ENCODE results near the gene FBXL16.

FBXL16 gene

DNA sequence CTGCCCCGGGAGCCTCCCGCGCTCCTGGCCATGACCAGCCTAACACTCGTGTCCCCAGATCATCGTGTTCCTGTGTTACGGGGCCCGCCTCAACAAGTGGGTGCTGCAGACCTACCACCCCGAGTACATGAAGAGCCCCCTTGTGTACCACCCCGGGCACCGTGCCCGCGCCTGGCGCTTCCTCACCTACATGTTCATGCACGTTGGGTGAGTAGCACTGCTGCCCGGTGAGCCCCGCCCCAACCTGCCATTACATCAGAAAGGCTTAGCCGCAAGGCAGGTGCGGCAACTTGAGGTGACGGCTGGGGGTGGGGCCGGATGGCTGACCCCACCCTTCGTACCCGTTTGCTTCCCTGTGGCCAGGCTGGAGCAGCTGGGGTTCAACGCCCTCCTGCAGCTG, 28.7 kb downstream of the FBXL16 start:
- no peak for DNase-seq (ENCODE audit: low read depth)

- DNase-seq (ENCODE audit: low read depth), result no peak
These were observed 29.1 kb downstream of the FBXL16 start for GRCh38 chr16:676565-676902.

GRCh38 chr16:675884-676564, 29.6 kb downstream of the FBXL16 start:
- DNase-seq (ENCODE audit: low read depth), result no peak

- no peak for DNase-seq (ENCODE audit: low read depth)
These were observed 30.4 kb downstream of the FBXL16 start, which contains the start of gene RHBDL1 for GRCh38 chr16:674968-675883. TSS of gene RHBDL1 (plus strand) at chr16:675671. CDS start at chr16:675791, 120 bp downstream.

- no peak for DNase-seq (ENCODE audit: low read depth)
These were observed 31.3 kb downstream of the FBXL16 start for GRCh38 chr16:674214-674881.

- DNase-seq (ENCODE audit: low read depth), result no peak
These were observed 32.1 kb downstream of the FBXL16 start for GRCh38 chr16:673399-673991.

GRCh38 chr16:672851-673250, 32.8 kb downstream of the FBXL16 start:
- DNase-seq (ENCODE audit: low read depth), result no peak

DNA sequence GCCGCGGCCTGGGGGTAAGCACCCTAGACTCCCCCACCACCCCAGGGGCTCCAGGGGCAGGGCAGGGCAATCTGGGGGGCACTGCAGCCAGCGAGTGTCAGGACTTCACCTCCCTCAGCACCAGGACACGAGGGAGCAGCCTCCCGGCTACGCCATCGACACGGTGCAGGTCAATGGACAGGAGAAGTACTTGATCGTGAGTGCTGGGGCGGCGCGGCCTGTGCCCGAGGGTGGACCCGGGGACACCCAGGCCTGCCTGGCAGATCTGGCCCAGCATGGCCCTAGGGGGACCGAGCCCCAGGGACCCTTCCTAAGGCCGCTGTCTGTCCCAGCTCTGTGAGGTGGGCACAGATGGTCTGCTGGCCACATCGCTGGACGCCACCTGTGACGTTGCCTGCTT, 33.2 kb downstream of the FBXL16 start:
- DNase-seq (ENCODE audit: low read depth), result no peak

DNA sequence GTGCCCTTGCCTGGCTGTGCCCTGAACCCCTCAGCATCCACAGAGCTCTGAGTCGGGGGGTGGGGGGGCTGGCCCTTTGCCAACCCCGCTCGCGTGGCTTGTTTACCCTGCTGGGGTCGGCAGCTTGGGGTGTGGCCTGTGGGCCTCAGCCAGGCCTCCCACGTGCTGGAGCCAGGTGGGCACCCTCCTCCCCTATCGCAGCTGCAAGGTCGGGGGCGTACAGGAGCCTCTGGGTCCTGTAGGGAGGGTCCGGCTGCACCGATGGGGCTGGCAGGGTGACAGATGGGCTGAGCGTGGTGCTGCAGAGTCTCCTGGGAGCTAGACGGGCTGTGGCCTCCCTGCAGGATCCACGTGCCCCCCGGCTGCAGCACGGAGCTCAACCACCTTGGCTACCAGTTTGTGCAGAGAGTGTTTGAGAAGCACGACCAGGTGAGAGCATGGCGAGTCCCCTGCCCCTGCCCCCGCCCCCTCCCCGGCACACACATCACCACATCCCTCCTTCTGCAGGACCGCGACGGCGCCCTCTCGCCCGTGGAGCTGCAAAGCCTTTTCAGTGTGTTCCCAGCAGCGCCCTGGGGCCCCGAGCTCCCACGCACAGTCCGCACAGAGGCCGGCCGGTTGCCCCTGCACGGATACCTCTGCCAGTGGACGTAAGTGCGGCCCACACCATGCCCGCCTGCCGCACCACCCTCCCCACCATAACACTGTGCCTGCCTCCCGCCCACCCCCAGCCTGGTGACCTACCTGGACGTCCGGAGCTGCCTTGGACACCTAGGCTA, 34.1 kb downstream of the FBXL16 start:
- DNase-seq (ENCODE audit: low read depth), result no peak

GRCh38 chr16:670485-671352, 34.9 kb downstream of the FBXL16 start:
- DNase-seq (ENCODE audit: low read depth), result no peak

DNA sequence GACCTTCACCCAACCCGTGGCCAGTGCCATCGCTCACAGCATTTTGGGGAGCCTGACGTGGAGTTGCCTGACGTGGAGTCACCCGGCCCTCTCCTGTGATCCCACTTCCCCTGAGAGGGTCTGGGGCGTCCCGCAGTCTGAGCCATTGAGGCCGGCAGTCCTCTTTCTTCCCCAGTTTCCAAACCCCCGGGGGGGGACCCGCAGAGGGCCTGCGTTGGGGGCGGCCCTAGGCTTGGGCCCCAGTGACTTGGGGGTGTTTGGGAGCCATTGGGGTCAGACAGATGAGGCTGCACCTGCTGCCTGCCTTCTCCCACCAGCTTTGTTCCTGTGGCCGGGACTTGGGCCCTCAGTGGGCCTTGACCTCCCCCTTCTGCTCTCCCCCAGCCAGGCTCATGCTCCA, 35.9 kb downstream of the FBXL16 start:
- DNase-seq (ENCODE audit: low read depth), result no peak

GRCh38 chr16:668519-669171, 37.0 kb downstream of the FBXL16 start:
- DNase-seq (ENCODE audit: low read depth), result no peak

GRCh38 chr16:667780-668518, 37.7 kb downstream of the FBXL16 start, which contains the start of gene RHOT2:
TSS of gene RHOT2 (plus strand) at chr16:668132. CDS start at chr16:668200, 68 bp downstream.
- no peak for DNase-seq (ENCODE audit: low read depth)

DNA sequence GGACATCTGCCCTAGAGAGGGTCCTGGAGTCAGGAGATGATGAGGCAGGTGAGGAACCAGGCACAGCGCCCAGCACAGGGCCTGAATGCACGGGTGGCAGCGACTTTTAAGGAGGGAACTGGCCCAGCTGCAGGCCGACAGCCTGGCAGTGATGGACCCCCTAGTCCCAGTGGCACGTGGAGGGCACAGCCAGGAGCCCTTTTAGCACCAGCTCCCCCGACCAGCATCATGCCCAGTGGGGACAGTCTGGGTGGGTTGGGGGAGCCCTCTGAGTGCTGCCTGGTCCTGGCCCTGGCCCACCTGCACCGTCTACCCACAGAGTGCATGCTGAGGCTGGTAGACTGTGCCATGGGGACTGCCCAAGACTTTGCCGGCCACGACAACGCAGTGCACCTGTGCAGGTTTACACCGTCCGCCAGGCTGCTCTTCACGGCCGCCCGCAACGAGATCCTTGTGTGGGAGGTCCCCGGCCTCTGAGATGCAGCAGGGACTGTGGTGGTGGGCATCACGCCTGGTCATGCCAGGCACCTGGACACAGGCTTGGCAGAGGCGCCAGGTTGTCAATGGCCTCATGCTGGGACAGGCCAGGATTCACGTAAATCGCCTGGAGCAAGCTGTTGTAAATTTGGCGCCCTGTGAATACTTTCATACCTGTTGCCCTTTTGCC, 38.4 kb downstream of the FBXL16 start:
- DNase-seq (ENCODE audit: low read depth), result no peak

GRCh38 chr16:666572-666971, 39.0 kb downstream of the FBXL16 start:
- no peak for DNase-seq (ENCODE audit: low read depth)

- DNase-seq (ENCODE audit: low read depth), result no peak
These were observed 43.0 kb downstream of the FBXL16 start for GRCh38 chr16:662597-662996.

- no peak for DNase-seq (ENCODE audit: low read depth)
These were observed 43.5 kb downstream of the FBXL16 start for GRCh38 chr16:662095-662494.

GRCh38 chr16:661184-661821, 44.3 kb downstream of the FBXL16 start:
- DNase-seq (ENCODE audit: low read depth), result no peak
